OCI-M1 (cell line): ENCODE results near the gene PLEKHG2.
"Not testable (repeated sequence)": the region's sequence is repeated elsewhere in the genome, so short reads cannot be mapped to it uniquely, and the experiment has no call there.

ENCODE experiments used
- DNase-seq: peaks from one replicate; lab custom pipeline; 2025; lab: John Stamatoyannopoulos, UW

Gene PLEKHG2, protein sequence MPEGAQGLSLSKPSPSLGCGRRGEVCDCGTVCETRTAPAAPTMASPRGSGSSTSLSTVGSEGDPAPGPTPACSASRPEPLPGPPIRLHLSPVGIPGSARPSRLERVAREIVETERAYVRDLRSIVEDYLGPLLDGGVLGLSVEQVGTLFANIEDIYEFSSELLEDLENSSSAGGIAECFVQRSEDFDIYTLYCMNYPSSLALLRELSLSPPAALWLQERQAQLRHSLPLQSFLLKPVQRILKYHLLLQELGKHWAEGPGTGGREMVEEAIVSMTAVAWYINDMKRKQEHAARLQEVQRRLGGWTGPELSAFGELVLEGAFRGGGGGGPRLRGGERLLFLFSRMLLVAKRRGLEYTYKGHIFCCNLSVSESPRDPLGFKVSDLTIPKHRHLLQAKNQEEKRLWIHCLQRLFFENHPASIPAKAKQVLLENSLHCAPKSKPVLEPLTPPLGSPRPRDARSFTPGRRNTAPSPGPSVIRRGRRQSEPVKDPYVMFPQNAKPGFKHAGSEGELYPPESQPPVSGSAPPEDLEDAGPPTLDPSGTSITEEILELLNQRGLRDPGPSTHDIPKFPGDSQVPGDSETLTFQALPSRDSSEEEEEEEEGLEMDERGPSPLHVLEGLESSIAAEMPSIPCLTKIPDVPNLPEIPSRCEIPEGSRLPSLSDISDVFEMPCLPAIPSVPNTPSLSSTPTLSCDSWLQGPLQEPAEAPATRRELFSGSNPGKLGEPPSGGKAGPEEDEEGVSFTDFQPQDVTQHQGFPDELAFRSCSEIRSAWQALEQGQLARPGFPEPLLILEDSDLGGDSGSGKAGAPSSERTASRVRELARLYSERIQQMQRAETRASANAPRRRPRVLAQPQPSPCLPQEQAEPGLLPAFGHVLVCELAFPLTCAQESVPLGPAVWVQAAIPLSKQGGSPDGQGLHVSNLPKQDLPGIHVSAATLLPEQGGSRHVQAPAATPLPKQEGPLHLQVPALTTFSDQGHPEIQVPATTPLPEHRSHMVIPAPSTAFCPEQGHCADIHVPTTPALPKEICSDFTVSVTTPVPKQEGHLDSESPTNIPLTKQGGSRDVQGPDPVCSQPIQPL (N-terminal part only)

DNA sequence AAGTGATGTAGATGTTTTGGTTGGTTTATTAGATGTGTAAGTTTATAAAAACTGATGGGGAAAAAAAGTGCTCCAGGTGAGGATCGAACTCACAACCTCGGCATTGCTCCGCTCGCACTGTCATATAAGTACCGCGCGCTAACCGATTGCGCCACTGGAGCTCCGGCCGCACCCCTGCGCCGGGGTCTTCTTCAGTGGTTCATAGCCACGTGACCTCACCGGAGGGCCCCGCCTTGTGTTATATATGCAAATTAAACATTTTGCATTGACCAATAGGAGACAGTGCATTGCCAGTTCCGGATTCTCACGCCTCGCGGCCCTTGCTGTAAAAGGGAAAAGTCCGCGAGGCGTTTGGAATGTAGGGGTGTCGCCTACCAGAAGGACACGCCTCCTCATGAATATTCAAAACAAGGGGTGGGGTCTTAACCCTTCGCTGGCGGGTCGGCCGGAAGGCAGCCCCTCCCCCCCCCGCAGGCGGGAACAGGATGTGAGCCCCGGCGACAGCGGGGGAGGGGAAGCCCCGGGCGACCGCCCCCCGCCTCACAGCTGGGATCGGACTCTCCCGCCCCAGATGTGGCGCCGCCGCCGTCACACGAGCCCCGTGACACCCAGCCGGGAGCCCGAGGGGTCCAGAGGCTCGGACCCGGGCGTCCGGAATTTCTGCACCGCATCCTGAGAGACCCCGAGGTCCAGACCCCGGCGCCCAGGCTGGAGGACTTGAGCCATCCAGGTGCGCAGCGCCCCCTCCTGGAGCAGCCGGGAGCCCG lies at the start of gene PLEKHG2:
Gene PLEKHG2, plus strand, starts transcription at position 570 of the 767 bp plus-strand sequence. CDS start 1,418 bp downstream, outside the sequence.
- peak; percentile 100 for DNase-seq

DNA sequence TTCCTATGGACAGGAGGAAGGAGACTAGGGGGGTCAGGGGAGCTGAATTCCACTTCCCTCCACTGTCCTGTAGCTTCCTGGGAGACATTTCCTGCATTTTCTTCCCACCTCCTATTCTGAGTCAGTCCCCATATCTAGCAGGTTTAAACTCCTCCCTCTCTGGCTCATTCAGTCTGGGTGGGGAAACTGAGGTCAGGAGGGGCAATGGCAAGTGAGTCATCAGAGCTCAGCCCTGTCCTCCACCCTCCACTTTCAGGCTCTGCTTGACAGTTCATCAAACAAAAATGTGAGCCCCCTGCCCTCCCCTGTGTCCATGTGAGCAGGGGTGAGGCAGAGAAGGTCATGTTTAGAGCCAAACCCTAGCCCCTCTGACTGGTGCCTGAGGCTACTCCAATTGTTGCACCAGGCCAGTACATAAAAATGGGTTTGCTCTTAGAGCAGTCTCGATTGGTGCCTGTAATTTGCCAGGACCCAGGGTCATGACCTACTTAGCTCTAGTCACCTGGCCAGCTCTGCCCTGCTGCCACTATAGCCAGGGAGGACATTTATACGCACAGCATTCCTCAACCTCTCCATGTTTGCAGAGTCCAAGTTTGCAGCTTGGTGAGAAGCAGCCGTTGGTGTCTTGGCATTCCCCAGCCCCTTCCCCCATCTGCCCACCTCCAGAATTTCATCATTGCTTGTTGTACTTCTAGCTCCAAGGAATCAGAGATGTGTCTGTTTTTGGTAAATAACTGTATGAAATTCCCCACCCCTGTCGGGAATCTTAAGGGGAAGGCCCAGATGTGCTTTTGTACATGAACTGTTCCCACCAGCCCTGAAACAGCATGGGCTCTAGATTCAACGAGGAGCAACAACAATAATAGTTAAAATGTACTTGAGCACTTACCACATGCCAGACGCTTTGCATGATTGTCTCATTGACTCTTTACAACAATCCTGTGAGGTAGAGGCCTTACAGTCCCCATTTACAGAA lies 49.5 kb upstream of the PLEKHG2 start:
- no peak for DNase-seq

DNA sequence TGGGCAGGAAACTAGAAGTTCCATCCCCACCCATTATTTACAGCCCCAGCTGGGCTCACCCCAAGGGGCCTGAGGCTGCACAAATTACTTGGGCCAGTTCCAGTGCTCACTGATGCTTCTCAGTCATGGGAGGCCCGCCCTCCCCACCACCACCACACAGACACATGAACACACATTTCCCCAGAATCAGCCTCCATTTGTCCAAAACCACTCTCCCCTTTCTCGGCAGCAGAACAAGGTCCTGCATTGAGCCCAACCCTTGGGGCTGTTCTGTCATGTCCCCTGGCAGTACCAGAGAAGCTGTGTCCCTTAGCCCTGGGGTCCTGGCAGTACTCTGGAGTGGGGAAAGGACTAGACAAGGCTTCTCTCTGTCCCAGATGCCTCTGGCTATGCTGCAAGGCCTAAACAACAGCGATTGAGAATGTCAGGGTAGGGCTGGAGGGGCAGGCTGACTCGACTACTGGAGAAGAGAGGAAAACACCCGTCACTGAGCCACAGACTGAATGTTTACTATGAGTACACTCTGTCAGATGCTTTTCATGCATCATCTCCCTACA lies 48.5 kb upstream of the PLEKHG2 start:
- no peak for DNase-seq

DNA sequence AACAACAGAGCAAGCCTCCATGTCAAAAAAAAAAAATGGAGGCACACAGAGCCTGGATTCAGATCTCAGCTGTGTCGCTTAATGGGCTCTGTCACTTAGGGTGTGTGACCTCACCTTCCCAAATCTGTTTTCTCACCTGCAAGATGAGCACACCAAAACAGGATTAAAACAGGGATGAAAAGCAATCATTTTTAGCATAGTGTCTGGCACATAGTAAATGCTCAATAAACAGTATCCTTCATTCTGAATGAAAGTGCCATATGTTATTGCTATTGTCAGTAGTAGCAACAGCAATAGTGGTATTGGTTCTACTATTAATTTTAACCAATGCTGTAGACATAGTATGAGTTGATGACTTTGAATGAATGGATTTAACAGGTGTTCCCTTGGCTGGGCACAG lies 46.9 kb upstream of the PLEKHG2 start:
- no peak for DNase-seq

DNA sequence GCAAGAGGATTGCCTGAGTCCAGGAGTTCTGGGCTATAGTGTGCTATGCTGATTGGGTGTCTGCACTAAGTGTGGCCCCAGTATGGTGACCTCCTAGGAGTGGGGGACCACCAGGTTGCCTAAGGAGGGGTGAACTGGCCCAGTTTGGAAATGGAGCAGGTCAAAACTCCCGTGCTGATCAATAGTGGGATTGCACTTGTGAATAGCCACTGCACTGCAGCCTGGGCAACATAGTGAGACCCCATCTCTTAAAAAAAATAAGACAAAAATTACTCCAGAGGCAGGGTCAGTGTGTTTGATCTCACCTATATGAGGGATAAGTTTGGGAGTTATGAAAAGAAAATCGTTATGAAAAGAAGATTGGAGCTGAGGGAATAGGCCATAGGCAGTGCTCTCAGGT lies 43.3 kb upstream of the PLEKHG2 start:
- DNase-seq: no peak

DNA sequence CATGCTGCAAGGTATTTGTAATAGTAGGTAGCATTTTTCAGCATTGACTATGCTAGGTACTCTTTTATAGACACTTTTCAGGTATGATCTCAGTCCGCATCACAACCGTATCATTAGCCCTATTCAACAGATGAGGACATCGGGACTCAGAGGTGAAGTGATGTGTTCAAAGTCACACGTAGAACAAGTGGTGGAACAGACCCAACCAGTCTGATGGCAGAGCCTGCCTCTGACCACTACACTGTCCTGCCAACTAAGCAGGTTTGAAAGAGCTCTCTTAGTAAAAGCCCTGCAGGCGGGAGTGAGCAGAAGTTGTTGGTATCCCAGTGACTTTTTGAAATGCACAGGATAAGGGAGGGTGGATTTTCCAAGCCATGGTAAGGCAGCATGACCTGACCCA lies 41.7 kb upstream of the PLEKHG2 start:
- DNase-seq: no peak

DNA sequence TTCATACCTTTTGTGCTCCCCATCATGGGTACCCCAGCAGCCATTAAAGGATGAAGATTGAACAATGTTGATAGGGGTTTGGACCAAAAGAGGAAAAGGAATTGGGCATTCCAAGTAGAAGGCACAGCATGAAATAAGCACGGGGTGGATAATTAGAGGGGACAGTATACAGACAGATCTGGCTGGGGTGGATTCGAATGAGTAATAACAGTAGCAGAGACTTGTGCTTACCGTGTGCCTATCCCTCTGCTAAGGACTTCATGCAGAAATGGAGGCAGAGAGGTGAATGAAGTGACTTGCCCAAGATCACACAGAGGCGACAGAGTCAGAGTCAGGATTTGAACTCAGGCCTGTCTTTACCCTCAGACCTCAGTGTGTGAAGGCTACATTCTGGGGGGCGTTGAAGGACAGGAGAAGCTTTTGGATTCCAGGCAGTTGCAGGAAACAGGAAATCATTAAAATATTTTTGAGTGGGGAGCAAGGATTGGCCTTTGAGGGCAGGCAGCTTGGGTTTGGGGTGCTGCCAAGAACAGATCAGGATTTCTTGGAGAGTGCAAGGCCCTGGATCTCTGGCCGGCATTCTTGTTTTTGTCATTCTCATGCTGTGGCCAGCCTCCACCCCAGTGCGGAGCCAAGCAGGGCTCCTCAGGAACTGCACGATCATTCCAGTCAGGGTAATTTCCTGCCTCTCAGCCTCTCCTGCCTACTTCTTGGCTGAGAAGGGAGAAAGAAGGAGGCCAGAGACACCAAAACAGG lies 40.2 kb upstream of the PLEKHG2 start:
- no peak for DNase-seq

DNA sequence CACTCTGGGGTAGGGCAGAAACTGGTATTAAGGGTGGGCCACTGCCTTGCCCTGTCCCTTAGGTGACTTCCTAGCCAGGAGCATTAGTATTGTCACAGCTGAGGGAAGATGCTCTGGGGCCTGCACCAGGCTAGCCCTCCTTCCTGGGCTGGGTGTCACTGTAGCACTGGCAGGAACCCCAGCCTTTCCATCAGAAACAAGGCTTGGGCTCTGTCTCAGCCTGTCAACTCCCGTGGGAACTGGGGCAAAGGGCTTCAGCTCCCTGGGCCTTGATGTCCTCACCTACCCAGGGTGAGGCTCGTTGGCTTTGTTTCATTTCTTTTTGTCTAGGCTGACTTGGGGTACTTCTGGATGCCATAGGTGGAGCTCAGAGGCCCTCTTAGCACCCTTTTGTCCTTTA lies 39.5 kb upstream of the PLEKHG2 start:
- no peak for DNase-seq

DNA sequence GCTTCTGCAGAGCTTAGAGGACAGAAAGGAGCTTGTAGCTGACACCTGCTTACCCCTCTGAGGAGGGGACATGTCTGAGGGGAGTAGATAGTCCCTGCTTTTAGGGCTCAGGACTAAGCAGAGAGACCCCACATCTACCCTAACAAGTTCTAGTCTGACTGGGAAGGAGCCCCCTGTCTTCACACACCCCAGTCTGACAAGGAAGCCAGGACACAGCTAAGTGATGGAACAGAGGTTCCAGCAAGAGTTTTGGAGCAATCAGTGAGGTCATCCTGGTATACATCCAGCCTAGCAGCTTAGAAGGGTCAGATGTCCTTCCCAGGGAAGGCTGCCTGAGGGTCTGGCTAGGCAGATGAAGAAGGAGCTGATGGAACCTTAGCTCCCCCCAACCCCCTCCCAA lies 36.5 kb upstream of the PLEKHG2 start:
- DNase-seq: no peak

DNA sequence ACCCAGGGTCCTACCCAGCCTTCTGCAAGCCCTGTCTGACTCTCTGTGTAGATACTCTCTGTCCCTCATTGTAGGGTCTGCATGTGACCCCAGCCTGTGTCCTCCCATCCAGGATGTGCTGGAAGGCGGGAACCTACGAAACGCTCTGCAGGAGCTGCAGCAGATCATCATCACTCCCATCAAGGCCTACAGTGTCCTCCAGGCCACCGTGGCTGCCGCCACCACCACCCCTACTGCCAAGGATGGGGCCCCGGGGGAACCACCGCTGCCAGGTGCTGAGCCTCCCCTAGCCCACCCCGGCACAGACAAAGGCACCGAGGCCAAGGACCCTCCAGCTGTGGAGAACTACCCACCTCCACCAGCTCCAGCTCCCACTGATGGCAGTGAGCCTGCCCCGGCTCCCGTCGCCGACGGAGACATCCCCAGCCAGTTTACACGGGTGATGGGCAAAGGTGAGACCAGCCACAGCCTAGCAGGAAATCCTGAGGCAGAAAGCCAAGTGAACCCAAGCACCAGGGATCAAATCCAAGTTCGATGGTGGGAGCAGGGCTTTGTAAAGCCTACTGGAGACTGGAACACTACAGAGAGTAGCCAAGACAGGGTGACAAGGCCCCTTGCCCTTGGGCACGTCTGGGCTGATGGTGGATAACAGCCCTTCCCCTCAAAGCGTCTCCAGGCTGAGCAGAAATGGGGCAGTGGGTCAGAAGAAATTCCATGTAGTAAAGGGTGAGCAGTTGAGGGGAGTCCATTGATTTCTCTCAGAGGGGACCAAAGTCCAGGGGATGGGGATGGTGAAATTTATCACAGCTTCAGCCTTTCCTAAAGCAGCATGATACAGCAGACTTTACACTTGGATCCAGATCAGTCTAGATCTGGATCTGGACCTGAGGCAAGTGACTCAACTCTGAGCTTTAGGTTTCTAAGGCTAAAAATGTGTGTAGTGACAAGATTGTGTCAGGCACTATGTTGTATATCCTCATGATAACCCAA lies 34.8 kb upstream of the PLEKHG2 start:
- DNase-seq: no peak

DNA sequence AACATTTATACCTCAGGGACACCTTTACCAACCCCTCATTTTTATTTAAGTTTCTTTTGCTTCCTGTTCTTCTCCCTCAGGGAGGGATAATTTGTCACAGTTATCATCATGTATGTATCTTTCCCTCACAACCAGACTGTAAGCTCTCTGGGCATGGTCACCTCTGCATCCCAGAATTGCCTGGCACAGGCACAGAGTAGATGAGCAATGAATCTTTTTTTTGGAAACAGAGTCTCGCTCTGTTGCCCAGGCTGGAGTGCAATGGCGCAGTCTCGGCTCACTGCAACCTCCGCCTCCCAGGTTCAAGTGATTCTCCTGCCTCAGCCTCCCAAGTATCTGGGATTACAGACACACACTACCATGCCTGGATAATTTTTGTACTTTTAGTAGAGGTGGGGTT lies 33.1 kb upstream of the PLEKHG2 start:
- not testable (repeated sequence) for DNase-seq

DNA sequence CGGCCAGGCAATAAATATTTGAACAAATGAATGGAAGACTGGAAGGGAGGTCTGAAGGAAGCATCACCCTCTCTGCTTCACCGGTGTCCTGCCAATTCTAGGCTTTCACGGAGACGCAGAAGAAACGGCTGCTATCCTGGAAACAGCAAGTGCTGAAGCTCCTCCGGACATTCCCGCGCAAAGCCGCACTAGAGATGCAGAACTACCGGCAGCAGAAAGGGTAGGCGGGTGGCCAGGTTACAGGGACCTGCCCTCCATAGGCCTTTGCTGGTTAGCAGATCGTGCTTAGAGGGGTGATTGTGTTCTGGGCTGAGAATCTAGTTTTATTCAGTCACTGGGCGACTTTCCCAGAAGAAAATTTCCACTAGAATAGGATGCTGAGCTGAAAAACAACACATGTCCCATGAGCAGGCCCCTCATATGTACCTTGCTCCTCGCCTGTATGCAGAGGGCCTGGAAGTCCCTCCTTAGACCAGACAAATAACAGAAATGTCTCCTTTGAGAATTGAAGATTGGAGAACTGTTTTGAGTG lies 32.5 kb upstream of the PLEKHG2 start:
- DNase-seq: no peak

DNA sequence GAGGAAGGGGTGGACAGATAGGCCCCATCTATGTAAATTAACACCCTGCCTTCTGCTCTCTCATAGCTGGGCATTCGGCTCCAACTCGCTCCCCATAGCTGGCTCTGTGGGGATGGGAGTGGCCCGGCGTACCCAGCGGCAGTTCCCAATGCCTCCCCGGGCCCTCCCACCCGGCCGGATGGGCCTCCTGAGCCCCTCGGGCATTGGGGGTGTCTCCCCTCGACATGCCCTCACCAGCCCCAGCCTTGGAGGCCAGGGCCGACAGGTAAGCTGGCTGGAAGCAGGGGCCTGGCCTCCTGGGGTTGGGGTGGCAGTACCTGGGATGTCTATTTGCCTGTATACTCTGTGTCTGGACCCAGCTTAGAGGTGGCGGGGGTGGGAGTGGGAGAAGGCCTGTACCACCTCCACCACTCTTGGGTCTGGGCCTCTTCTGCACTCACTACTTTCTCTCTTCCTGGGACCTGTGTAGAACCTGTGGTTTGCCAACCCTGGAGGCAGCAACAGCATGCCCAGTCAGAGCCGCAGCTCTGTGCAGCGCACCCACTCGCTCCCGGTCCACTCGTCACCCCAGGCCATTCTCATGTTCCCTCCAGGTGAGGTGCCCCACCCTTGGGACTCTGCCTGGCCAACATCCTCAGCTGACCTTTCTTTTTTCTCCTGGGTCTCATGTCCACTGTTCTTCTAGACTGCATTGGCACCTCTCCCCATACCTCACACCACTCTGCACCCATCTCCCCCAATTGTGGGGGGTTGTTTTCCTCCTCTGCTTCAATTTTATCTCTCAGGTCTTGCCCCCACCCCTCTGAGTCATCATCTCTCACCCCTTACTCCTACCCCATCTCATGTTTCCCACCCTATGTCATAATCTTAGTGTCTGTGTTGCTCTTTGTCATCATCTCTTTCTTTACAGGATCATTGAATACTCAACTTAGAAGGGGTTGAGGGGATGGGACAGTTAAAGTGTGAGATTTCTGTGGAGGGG lies 31.7 kb upstream of the PLEKHG2 start:
- no peak for DNase-seq

DNA sequence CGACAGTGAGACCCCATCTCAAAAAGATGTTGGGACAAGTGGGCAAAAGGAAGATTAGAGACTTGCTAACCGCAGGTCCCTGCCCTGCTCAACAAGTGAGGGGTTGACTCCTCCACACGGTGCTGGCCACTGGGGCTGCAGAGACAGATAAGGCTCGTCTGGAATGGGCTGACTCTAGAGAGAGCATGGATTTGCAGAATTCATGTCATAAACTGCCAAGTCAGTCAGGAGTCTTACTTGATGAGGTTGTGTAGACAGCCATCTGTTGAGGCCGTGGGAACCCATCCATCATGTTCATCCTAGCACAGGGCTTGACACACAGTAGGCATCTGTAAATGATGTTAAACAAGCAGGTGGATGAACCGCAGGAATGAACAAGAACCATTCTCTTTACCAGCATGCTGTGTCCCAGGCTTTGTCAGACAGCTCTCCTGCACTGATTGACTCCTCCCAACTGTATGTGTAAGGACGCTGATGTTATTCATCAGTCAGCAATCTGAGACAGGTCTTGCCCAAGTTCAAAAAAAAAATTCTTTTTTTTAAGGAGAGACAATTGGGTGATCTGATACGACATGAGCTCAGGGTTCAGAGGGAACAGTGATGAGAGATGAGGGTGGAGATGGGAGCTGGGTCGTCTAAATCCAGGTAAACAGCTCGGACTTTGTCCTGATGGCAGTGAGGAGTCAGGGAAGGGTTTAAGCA lies 30.4 kb upstream of the PLEKHG2 start:
- DNase-seq: peak; percentile 97

DNA sequence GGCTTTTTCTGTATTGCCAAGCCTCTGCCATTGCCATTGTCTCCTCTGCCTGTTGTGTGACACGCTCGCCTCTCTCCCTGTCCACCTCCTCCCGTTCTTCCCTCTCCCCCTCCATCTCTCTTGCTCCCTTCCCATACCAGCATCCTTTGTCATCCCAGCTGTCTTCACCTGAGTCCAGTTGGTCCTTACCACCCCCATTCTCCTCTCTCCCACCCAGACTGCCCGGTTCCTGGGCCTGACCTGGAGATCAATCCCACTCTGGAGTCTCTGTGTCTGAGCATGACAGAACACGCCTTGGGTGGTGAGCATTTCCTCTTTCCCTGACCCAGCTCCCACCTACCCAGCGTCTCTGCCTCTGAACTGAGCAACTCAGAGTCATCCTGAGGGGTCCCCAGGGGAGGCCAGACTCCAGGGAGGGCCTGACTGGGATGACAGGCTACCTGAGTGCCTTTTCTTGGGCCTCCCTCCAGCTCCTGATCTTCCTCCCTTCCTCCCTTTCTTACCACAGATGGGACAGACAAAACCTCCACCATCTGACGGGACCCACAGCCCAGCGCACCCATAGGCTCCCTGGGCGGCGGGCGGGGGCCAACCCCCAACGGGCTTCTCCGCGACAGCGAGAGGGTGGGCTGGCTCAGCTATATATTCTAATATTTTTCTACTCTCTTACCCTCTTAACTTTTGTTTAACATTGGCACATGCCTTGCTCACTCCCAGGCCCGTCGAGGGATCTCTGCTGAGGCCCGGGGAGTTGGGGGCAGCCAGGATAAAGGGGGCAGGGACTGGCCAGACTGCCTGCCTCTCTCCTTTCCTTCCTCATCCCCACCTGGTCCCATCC lies 29.3 kb upstream of the PLEKHG2 start:
- no peak for DNase-seq
